ENCODE data around the gene PKP4. TPM values are rescaled to one million over a fixed set of nuclear protein-coding genes. Genes with fewer than 3 reads are reported as not detected.

The PKP4 gene
- total RNA-seq, 1 experiment from 2014 or later: 55.2 TPM

GRCh38 chr2:158671360-158672245 lies 214.9 kb downstream of the PKP4 start:
- ChIA-PET POLR2A (no interaction called here), RAD21 (ENCODE audit: low non-redundant PET in 1 of 2, low total read pairs in 2 of 2, uncharacterized antibody in 2 of 2, unreplicated experiment in 2 of 2) (no interaction called here), CTCF (no interaction called here)
- Histone ChIP-seq H2AFZ (ENCODE audit: low read depth, low read length, poor library complexity, severe bottlenecking) (no peak overlapping the region), H3K27me3 (ENCODE audit: insufficient read depth, low read length) (no peaks in the 10 kb centered on the region), H3K9me3 (ENCODE audit: control insufficient read depth in 1 of 2, insufficient read depth in 1 of 2, low read depth in 1 of 2, low read length in 2 of 2) (no peaks in the 10 kb centered on the region), H4K20me1 (ENCODE audit: insufficient read depth) (no peaks in the 10 kb centered on the region), H3K4me1 (ENCODE audit: control insufficient read depth in 1 of 2, insufficient read depth in 2 of 2, low read length in 2 of 2) (no peaks in the 10 kb centered on the region), H3K9me2 (ENCODE audit: insufficient read depth) (no peaks in the 10 kb centered on the region), H3K36me3 (ENCODE audit: control insufficient read depth in 1 of 2, insufficient read depth in 2 of 2, low read length in 2 of 2) (peaks cover 7 to 11% of the 10 kb centered on the region in 2 experiments; a peak in 2 of 4 replicates), H3K27ac (ENCODE audit: low read depth, low read length) (no peak overlapping the region), H3K4me2 (ENCODE audit: low read length) (no peak overlapping the region), H3K9ac (ENCODE audit: low read length) (no peak overlapping the region), H3K4me3 (replicated peaks in 1 of 2; ENCODE audit: low read depth in 1 of 2, low read length in 2 of 2) (no peak overlapping the region), H3K79me2 (ENCODE audit: insufficient read depth, low read length) (no peaks in the 10 kb centered on the region)
- ATAC-seq (no peak), DNase-seq (ENCODE audit: low read depth, low spot score) (no peak)
- no peak for TF ChIP-seq SRF (IDR thresholded peaks at IDR 0.05; ENCODE audit: low read depth)
- no peak for TF ChIP-seq POLR2A (IDR thresholded peaks at IDR 0.05; ENCODE audit: borderline replicate concordance, extremely low read depth, insufficient read depth, insufficient read length)
- no peak for TF ChIP-seq SIN3A (IDR thresholded peaks at IDR 0.05; ENCODE audit: low read depth)
- TF ChIP-seq ZNF274 (IDR thresholded peaks at IDR 0.05; ENCODE audit: low read depth, low read length): no peak
- no peak for TF ChIP-seq FOSL1 (IDR thresholded peaks at IDR 0.05; ENCODE audit: low read depth)
- TF ChIP-seq REST (IDR thresholded peaks at IDR 0.05; ENCODE audit: low read depth): no peak
- no peak for TF ChIP-seq POLR2AphosphoS5 (IDR thresholded peaks at IDR 0.05; ENCODE audit: low read depth, low read length)
- no peak for TF ChIP-seq ATF3 (IDR thresholded peaks at IDR 0.05)
- TF ChIP-seq CBX3 (IDR thresholded peaks at IDR 0.05; ENCODE audit: low read depth): no peak
- no peak for TF ChIP-seq CEBPB (IDR thresholded peaks at IDR 0.05; ENCODE audit: low read depth)
- no peak for TF ChIP-seq ELF1 (IDR thresholded peaks at IDR 0.05; ENCODE audit: borderline replicate concordance, low read depth)
- no peak for TF ChIP-seq ZBTB33 (IDR thresholded peaks at IDR 0.05; ENCODE audit: extremely low read depth, insufficient replicate concordance, low read length)
- BruUV-seq (replicated peaks): no TSS peak
- intact Hi-C loops (cut with micrococcal nuclease): no loop called here

Measured in HCT116 (cell line).